K562 (cell line): ENCODE results near the gene THAP8.

ENCODE experiments used
- FIP1L1 ChIP-seq: fragments of 200-400 bp; formaldehyde crosslinking; IDR thresholded peaks from 2 replicates; pipeline ENCODE4 v1.6.1; 2018; ENCODE audit warnings: mild to moderate bottlenecking, low read depth, low read length; ENCODE audit not compliant: poor library complexity, severe bottlenecking
- TOE1 ChIP-seq, 2 experiments: fragments of 450-650 bp in 1 of 2; sonication (generic) in 1 of 2; formaldehyde crosslinking in 1 of 2; IDR thresholded peaks; 2 replicates each; pipeline versions ENCODE4 v1.7.1 to v1.8.0; 2016 to 2022; ENCODE audit warnings: borderline replicate concordance in 2 of 2, mild to moderate bottlenecking in 2 of 2, antibody characterized with exemption in 1 of 2, inconsistent platforms in 1 of 2, low read depth in 1 of 2, missing genetic modification reagents in 1 of 2, moderate library complexity in 1 of 2
- TF ChIP-seq, protein P1 (sequence below): fragments of 250-450 bp; sonication (Bioruptor Pico); IDR thresholded peaks from 2 replicates; pipeline ENCODE4 v1.9.0; 2021; ENCODE audit warnings: mild to moderate bottlenecking
- TF ChIP-seq, protein P2 (sequence below): fragments of 150-350 bp; conservative IDR thresholded peaks from 2 replicates; pipeline ENCODE4 v1.6.1; 2014; ENCODE audit warnings: low read length
- TF ChIP-seq, protein P3 (sequence below): sonication (generic); formaldehyde crosslinking; IDR thresholded peaks from 2 replicates; pipeline ENCODE4 v1.8.0; 2022; ENCODE audit warnings: missing genetic modification reagents, mild to moderate bottlenecking, borderline replicate concordance
- TF ChIP-seq, protein P4 (sequence below): fragments of 200-400 bp; formaldehyde crosslinking; IDR thresholded peaks from 2 replicates; pipeline ENCODE4 v1.6.1; 2017; ENCODE audit warnings: mild to moderate bottlenecking, low read depth, low read length, moderate library complexity
- TF ChIP-seq, protein P5 (sequence below), 3 experiments: IDR thresholded peaks in 2 of 3; conservative IDR thresholded peaks in 1 of 3; 2 replicates each; pipeline ENCODE4 v1.5.1; 2011 to 2012; ENCODE audit warnings: low read length in 3 of 3, mild to moderate bottlenecking in 3 of 3, control low read depth in 2 of 3, improper control_type of control experiment in 1 of 3, inconsistent platforms in 1 of 3, low read depth in 1 of 3, mixed read lengths in 1 of 3, moderate library complexity in 1 of 3; ENCODE audit not compliant: insufficient read depth in 2 of 3
- TF ChIP-seq, protein P6 (sequence below): sonication (generic); formaldehyde crosslinking; IDR thresholded peaks from 2 replicates; pipeline ENCODE4 v1.8.1; 2022; ENCODE audit warnings: missing genetic modification reagents

DNA sequence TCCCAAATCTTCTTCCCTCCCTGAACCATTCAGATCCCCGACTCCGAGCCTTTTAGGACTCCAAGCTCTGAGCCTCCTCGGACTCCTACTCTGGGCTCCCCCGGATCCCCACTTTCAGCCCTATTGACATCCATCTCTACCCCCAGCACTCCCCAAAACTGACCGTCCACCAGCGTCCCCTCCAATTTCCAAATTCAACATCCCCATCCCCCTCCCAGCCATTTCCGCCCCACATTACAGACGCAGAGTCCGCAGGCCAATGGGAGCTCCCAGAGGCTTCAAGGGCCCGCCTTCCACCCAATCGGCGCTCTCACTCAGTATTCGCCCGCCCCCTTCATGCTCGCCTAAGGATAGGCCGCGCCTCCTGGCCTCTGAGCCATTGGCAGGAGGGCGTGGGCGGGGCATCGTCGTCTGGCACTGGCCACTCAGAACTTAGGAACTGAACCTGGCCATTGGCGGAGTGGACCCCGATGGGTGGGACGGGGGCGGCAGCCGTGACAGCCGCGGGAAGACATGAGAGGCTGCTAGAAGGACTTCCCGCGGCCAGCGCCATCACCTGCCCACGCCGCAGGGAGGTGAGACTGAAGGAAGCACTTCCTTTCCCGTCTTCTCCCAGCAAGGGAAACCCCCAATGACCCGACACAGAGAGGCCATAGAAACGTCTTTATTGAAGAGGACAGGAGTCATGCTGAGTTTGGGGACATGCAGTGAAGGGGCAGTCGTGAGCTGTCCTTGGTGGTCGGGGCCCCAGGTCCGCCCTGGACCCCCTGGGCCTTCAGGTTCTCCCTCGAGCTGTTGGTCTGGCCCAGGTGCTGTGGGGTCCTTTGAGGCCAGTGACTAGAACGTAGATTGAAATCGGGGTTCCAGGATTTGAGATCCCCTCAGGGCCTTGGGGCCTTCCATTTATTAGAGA, 39.8 kb downstream of the THAP8 start, which contains the start of gene ALKBH6:
- TF ChIP-seq, protein P1, sequence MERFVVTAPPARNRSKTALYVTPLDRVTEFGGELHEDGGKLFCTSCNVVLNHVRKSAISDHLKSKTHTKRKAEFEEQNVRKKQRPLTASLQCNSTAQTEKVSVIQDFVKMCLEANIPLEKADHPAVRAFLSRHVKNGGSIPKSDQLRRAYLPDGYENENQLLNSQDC (CRISPR knock-in tag) = no peak
- TF ChIP-seq, protein P2, sequence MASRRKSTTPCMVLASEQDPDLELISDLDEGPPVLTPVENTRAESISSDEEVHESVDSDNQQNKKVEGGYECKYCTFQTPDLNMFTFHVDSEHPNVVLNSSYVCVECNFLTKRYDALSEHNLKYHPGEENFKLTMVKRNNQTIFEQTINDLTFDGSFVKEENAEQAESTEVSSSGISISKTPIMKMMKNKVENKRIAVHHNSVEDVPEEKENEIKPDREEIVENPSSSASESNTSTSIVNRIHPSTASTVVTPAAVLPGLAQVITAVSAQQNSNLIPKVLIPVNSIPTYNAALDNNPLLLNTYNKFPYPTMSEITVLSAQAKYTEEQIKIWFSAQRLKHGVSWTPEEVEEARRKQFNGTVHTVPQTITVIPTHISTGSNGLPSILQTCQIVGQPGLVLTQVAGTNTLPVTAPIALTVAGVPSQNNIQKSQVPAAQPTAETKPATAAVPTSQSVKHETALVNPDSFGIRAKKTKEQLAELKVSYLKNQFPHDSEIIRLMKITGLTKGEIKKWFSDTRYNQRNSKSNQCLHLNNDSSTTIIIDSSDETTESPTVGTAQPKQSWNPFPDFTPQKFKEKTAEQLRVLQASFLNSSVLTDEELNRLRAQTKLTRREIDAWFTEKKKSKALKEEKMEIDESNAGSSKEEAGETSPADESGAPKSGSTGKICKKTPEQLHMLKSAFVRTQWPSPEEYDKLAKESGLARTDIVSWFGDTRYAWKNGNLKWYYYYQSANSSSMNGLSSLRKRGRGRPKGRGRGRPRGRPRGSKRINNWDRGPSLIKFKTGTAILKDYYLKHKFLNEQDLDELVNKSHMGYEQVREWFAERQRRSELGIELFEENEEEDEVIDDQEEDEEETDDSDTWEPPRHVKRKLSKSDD = no peak
- TF ChIP-seq, protein P3, sequence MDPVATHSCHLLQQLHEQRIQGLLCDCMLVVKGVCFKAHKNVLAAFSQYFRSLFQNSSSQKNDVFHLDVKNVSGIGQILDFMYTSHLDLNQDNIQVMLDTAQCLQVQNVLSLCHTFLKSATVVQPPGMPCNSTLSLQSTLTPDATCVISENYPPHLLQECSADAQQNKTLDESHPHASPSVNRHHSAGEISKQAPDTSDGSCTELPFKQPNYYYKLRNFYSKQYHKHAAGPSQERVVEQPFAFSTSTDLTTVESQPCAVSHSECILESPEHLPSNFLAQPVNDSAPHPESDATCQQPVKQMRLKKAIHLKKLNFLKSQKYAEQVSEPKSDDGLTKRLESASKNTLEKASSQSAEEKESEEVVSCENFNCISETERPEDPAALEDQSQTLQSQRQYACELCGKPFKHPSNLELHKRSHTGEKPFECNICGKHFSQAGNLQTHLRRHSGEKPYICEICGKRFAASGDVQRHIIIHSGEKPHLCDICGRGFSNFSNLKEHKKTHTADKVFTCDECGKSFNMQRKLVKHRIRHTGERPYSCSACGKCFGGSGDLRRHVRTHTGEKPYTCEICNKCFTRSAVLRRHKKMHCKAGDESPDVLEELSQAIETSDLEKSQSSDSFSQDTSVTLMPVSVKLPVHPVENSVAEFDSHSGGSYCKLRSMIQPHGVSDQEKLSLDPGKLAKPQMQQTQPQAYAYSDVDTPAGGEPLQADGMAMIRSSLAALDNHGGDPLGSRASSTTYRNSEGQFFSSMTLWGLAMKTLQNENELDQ = no peak
- TF ChIP-seq, protein P4, sequence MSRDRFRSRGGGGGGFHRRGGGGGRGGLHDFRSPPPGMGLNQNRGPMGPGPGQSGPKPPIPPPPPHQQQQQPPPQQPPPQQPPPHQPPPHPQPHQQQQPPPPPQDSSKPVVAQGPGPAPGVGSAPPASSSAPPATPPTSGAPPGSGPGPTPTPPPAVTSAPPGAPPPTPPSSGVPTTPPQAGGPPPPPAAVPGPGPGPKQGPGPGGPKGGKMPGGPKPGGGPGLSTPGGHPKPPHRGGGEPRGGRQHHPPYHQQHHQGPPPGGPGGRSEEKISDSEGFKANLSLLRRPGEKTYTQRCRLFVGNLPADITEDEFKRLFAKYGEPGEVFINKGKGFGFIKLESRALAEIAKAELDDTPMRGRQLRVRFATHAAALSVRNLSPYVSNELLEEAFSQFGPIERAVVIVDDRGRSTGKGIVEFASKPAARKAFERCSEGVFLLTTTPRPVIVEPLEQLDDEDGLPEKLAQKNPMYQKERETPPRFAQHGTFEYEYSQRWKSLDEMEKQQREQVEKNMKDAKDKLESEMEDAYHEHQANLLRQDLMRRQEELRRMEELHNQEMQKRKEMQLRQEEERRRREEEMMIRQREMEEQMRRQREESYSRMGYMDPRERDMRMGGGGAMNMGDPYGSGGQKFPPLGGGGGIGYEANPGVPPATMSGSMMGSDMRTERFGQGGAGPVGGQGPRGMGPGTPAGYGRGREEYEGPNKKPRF = no peak
- TF ChIP-seq TOE1 (IDR thresholded peaks at IDR 0.05; ENCODE audit: borderline replicate concordance) (no peak), TOE1 (CRISPR knock-in tag; IDR thresholded peaks at IDR 0.05; ENCODE audit: borderline replicate concordance, low read depth) (no peak), FIP1L1 (no peak)
- TF ChIP-seq, protein P5, sequence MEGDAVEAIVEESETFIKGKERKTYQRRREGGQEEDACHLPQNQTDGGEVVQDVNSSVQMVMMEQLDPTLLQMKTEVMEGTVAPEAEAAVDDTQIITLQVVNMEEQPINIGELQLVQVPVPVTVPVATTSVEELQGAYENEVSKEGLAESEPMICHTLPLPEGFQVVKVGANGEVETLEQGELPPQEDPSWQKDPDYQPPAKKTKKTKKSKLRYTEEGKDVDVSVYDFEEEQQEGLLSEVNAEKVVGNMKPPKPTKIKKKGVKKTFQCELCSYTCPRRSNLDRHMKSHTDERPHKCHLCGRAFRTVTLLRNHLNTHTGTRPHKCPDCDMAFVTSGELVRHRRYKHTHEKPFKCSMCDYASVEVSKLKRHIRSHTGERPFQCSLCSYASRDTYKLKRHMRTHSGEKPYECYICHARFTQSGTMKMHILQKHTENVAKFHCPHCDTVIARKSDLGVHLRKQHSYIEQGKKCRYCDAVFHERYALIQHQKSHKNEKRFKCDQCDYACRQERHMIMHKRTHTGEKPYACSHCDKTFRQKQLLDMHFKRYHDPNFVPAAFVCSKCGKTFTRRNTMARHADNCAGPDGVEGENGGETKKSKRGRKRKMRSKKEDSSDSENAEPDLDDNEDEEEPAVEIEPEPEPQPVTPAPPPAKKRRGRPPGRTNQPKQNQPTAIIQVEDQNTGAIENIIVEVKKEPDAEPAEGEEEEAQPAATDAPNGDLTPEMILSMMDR (IDR thresholded peaks at IDR 0.05 in 2 of 3, conservative IDR thresholded peaks at IDR 0.05 in 1 of 3; ENCODE audit: insufficient read depth in 2 of 3, low read depth in 1 of 3, low read length in 3 of 3) = no peak
- TF ChIP-seq, protein P6, sequence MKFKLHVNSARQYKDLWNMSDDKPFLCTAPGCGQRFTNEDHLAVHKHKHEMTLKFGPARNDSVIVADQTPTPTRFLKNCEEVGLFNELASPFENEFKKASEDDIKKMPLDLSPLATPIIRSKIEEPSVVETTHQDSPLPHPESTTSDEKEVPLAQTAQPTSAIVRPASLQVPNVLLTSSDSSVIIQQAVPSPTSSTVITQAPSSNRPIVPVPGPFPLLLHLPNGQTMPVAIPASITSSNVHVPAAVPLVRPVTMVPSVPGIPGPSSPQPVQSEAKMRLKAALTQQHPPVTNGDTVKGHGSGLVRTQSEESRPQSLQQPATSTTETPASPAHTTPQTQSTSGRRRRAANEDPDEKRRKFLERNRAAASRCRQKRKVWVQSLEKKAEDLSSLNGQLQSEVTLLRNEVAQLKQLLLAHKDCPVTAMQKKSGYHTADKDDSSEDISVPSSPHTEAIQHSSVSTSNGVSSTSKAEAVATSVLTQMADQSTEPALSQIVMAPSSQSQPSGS = no peak
